SK-N-SH treated with all-trans-retinoic acid at 6 μM for 48 hours (cell line): ENCODE results near the gene SDK1.

Source experiments
- ATAC-seq: fragments of 200-7000 bp; cut with Tn5 transposase; 3 replicates; pipeline ENCODE4 v1.9.1; 2020; ENCODE audit warnings: mild to moderate bottlenecking, moderate library complexity
- ARNTL ChIP-seq: fragments of 450-650 bp; formaldehyde crosslinking; IDR thresholded peaks from 2 replicates; pipeline ENCODE4 v1.5.0; 2020; ENCODE audit warnings: low read depth, mild to moderate bottlenecking, moderate library complexity, borderline replicate concordance
- BACH2 ChIP-seq: fragments of 250-450 bp; sonication (Bioruptor Pico); IDR thresholded peaks from 2 replicates; pipeline ENCODE4 v1.9.0; 2021; ENCODE audit warnings: mild to moderate bottlenecking, borderline replicate concordance
- CREB5 ChIP-seq: fragments of 250-450 bp; sonication (Bioruptor Pico); IDR thresholded peaks from 2 replicates; pipeline ENCODE4 v1.5.1; 2020; ENCODE audit warnings: low read depth, mild to moderate bottlenecking, moderate library complexity
- CSDC2 ChIP-seq: fragments of 250-450 bp; sonication (Bioruptor Pico); IDR thresholded peaks from 2 replicates; pipeline ENCODE4 v1.5.0; 2020; ENCODE audit warnings: mild to moderate bottlenecking, moderate library complexity
- ESRRG ChIP-seq: fragments of 250-450 bp; sonication (Bioruptor Pico); IDR thresholded peaks from 2 replicates; pipeline ENCODE4 v1.6.1; 2021; ENCODE audit warnings: mild to moderate bottlenecking
- GLIS3 ChIP-seq: fragments of 250-450 bp; sonication (Bioruptor Pico); IDR thresholded peaks from 2 replicates; pipeline ENCODE4 v1.5.0; 2020; ENCODE audit warnings: mild to moderate bottlenecking, moderate library complexity
- ISL1 ChIP-seq: fragments of 250-450 bp; sonication (Bioruptor Pico); IDR thresholded peaks from 2 replicates; pipeline ENCODE4 v2.1.2; 2022; ENCODE audit warnings: mild to moderate bottlenecking, moderate library complexity
- OSR1 ChIP-seq: fragments of 250-450 bp; sonication (Bioruptor Pico); IDR thresholded peaks from 2 replicates; pipeline ENCODE4 v1.8.0; 2022; ENCODE audit warnings: moderate library complexity, mild to moderate bottlenecking, inconsistent platforms
- PATZ1 ChIP-seq: fragments of 250-450 bp; sonication (Bioruptor Pico); IDR thresholded peaks from 2 replicates; pipeline ENCODE4 v1.8.0; 2020; ENCODE audit warnings: mild to moderate bottlenecking, moderate library complexity, borderline replicate concordance
- POU6F1 ChIP-seq: fragments of 250-450 bp; sonication (Bioruptor Pico); IDR thresholded peaks from 2 replicates; pipeline ENCODE4 v1.8.0; 2021; ENCODE audit warnings: low read depth, mild to moderate bottlenecking, moderate library complexity, borderline replicate concordance
- RARB ChIP-seq: fragments of 250-450 bp; sonication (Bioruptor Pico); IDR thresholded peaks from 2 replicates; pipeline ENCODE4 v1.8.0; 2021; ENCODE audit warnings: mild to moderate bottlenecking, moderate library complexity
- SNAI2 ChIP-seq: fragments of 250-450 bp; sonication (Bioruptor Pico); IDR thresholded peaks from 2 replicates; pipeline ENCODE4 v1.5.0; 2020; ENCODE audit warnings: mild to moderate bottlenecking, moderate library complexity
- TOX ChIP-seq: fragments of 250-450 bp; sonication (Bioruptor Pico); IDR thresholded peaks from 2 replicates; pipeline ENCODE4 v1.8.0; 2021; ENCODE audit warnings: mild to moderate bottlenecking, moderate library complexity, borderline replicate concordance
- TSHZ2 ChIP-seq: fragments of 250-450 bp; sonication (Bioruptor Pico); IDR thresholded peaks from 2 replicates; pipeline ENCODE4 v1.5.0; 2020; ENCODE audit warnings: mild to moderate bottlenecking, moderate library complexity
- ZFP3 ChIP-seq: fragments of 250-450 bp; sonication (Bioruptor Pico); IDR thresholded peaks from 2 replicates; pipeline ENCODE4 v1.5.0; 2020; ENCODE audit warnings: mild to moderate bottlenecking, moderate library complexity
- ZFP30 ChIP-seq: fragments of 450-650 bp; formaldehyde crosslinking; IDR thresholded peaks from 2 replicates; pipeline ENCODE4 v1.5.0; 2022; ENCODE audit warnings: mild to moderate bottlenecking, moderate library complexity
- ZNF565 ChIP-seq: fragments of 450-650 bp; formaldehyde crosslinking; conservative IDR thresholded peaks from 2 replicates; pipeline ENCODE4 v1.5.0; 2020; ENCODE audit warnings: low read depth, mild to moderate bottlenecking, moderate library complexity
- ZNF70 ChIP-seq: fragments of 450-650 bp; formaldehyde crosslinking; IDR thresholded peaks from 2 replicates; pipeline ENCODE4 v1.5.0; 2020; ENCODE audit warnings: mild to moderate bottlenecking, moderate library complexity
- ZNF8 ChIP-seq: fragments of 450-650 bp; formaldehyde crosslinking; IDR thresholded peaks from 2 replicates; pipeline ENCODE4 v1.5.0; 2020; ENCODE audit warnings: mild to moderate bottlenecking, moderate library complexity

SDK1 gene

GRCh38 chr7:4266270-4267040 is 965.4 kb downstream of the SDK1 start:
- no peak for ATAC-seq

GRCh38 chr7:4267341-4268039 is 966.4 kb downstream of the SDK1 start:
- TF ChIP-seq BACH2 (CRISPR knock-in tag) (no peak), ZNF8 (no peak), ZNF70 (no peak), PATZ1 (CRISPR knock-in tag) (no peak), RARB (CRISPR knock-in tag) (no peak), ZFP3 (CRISPR knock-in tag) (no peak)
- ATAC-seq = no peak

More at GRCh38 chr7:4266270-4267040, 965.4 kb downstream of the SDK1 start:
- no peak for TF ChIP-seq SNAI2
- no peak for TF ChIP-seq ISL1 (CRISPR knock-in tag)
- no peak for TF ChIP-seq ZFP30
- no peak for TF ChIP-seq CREB5 (CRISPR knock-in tag)
- no peak for TF ChIP-seq ARNTL (CRISPR knock-in tag)
- TF ChIP-seq GLIS3 = no peak
- no peak for TF ChIP-seq OSR1 (CRISPR knock-in tag)
- TF ChIP-seq ZNF8 = no peak
- no peak for TF ChIP-seq TOX (CRISPR knock-in tag)
- no peak for TF ChIP-seq CSDC2 (CRISPR knock-in tag)
- no peak for TF ChIP-seq RARB (CRISPR knock-in tag)
- no peak for TF ChIP-seq ZFP3 (CRISPR knock-in tag)
- TF ChIP-seq BACH2 (CRISPR knock-in tag) = no peak

GRCh38 chr7:4268040-4268965 is 967.3 kb downstream of the SDK1 start:
- TF ChIP-seq ZFP30 (no peak), ZNF565 (CRISPR knock-in tag) (no peak), TSHZ2 (CRISPR knock-in tag) (no peak), SNAI2 (no peak), ZNF70 (no peak), ESRRG (CRISPR knock-in tag) (no peak), POU6F1 (CRISPR knock-in tag) (no peak)
- ATAC-seq = no peak
